ENCODE data around the gene TMPRSS12.

GRCh38 chr12:50865266-50865665 is 22.5 kb downstream of the TMPRSS12 start:
- TF ChIP-seq, protein P1, sequence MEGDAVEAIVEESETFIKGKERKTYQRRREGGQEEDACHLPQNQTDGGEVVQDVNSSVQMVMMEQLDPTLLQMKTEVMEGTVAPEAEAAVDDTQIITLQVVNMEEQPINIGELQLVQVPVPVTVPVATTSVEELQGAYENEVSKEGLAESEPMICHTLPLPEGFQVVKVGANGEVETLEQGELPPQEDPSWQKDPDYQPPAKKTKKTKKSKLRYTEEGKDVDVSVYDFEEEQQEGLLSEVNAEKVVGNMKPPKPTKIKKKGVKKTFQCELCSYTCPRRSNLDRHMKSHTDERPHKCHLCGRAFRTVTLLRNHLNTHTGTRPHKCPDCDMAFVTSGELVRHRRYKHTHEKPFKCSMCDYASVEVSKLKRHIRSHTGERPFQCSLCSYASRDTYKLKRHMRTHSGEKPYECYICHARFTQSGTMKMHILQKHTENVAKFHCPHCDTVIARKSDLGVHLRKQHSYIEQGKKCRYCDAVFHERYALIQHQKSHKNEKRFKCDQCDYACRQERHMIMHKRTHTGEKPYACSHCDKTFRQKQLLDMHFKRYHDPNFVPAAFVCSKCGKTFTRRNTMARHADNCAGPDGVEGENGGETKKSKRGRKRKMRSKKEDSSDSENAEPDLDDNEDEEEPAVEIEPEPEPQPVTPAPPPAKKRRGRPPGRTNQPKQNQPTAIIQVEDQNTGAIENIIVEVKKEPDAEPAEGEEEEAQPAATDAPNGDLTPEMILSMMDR (IDR thresholded peaks at IDR 0.05) = no peak
- TF ChIP-seq POLR2AphosphoS5 (IDR thresholded peaks at IDR 0.05; ENCODE audit: low read depth, low read length) (no peak), REST (IDR thresholded peaks at IDR 0.05; ENCODE audit: insufficient read depth in 1 of 2, low read depth in 2 of 2, low read length in 1 of 2) (no peak)
